Measurements from ENCODE around the gene APBA2. TPM values are rescaled to one million over a fixed set of nuclear protein-coding genes. Genes with fewer than 3 reads are reported as not detected.

Gene APBA2
- total RNA-seq, 1 donor from 2014 or later, result 51.4 TPM

DNA sequence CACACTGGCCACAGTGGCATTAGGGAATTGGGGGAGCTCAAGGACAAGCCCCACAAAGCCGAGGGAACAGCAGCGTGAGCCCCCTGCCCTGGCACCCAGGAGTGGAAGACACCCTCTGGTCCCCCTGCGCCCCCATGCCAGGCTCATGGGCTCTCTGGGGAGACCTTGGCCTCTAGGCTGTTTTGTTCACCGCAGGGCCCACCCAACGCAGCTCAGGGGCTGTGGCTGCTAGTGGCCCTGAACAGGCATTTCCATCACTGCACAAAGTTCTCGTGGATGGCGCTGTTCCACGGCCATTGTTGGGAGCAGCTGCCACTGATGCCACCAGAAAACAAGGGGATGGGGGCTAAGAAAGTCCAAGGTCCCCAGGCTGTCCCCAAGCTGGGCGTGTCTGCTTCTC, 236.1 kb downstream of the APBA2 start:
- TF ChIP-seq, protein P1, sequence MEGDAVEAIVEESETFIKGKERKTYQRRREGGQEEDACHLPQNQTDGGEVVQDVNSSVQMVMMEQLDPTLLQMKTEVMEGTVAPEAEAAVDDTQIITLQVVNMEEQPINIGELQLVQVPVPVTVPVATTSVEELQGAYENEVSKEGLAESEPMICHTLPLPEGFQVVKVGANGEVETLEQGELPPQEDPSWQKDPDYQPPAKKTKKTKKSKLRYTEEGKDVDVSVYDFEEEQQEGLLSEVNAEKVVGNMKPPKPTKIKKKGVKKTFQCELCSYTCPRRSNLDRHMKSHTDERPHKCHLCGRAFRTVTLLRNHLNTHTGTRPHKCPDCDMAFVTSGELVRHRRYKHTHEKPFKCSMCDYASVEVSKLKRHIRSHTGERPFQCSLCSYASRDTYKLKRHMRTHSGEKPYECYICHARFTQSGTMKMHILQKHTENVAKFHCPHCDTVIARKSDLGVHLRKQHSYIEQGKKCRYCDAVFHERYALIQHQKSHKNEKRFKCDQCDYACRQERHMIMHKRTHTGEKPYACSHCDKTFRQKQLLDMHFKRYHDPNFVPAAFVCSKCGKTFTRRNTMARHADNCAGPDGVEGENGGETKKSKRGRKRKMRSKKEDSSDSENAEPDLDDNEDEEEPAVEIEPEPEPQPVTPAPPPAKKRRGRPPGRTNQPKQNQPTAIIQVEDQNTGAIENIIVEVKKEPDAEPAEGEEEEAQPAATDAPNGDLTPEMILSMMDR (IDR thresholded peaks at IDR 0.05; ENCODE audit: insufficient read depth, low read length, poor library complexity, severe bottlenecking), result no peak
- DNase-seq (ENCODE audit: low read depth), result no peak
- Histone ChIP-seq H3K36me3 (ENCODE audit: control insufficient read depth, insufficient read depth, low read length) (no peaks in the 10 kb centered on the region), H3K27me3 (ENCODE audit: control insufficient read depth, insufficient read depth, low read length) (no peaks in the 10 kb centered on the region), H3K4me3 (ENCODE audit: low read depth, low read length) (no peak overlapping the region)

- TF ChIP-seq, protein P1 (IDR thresholded peaks at IDR 0.05; ENCODE audit: insufficient read depth, low read length, poor library complexity, severe bottlenecking), result no peak
- Histone ChIP-seq H3K27me3 (ENCODE audit: control insufficient read depth, insufficient read depth, low read length) (no peaks in the 10 kb centered on the region), H3K4me3 (ENCODE audit: low read depth, low read length) (no peak overlapping the region), H3K36me3 (ENCODE audit: control insufficient read depth, insufficient read depth, low read length) (no peaks in the 10 kb centered on the region)
- DNase-seq (ENCODE audit: low read depth), result no peak
Observed at GRCh38 chr15:29122506-29122905, 236.7 kb downstream of the APBA2 start.

GRCh38 chr15:29123171-29123570, 237.4 kb downstream of the APBA2 start:
- TF ChIP-seq, protein P1 (IDR thresholded peaks at IDR 0.05; ENCODE audit: insufficient read depth, low read length, poor library complexity, severe bottlenecking), result no peak
- no peak for DNase-seq (ENCODE audit: low read depth)
- no peak overlapping the region for H3K4me3 ChIP-seq (ENCODE audit: low read depth, low read length)
- H3K27me3 ChIP-seq (ENCODE audit: control insufficient read depth, insufficient read depth, low read length), result no peaks in the 10 kb centered on the region
- H3K36me3 ChIP-seq (ENCODE audit: control insufficient read depth, insufficient read depth, low read length), result no peaks in the 10 kb centered on the region

DNA sequence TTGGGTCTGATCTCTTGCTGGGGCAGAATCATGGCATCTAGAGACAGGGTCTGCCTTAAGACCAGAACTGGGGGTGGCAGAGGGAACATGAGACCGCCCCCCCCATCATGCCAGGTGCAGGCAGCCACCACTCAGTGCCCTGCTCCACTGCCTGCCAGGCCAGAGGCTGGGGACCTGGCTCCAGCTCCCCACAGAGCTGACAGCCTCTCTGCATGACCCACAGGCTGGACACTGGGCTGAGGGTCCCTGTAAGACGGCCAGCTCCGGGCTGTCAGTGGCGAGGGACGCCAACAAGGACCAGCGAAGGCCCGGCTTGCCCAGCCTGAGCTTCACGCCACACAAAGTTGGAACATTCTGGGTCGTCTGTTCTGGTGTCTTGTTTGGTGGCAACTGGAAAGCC, 238.2 kb downstream of the APBA2 start:
- Histone ChIP-seq H3K36me3 (ENCODE audit: control insufficient read depth, insufficient read depth, low read length) (no peaks in the 10 kb centered on the region), H3K4me3 (ENCODE audit: low read depth, low read length) (no peak overlapping the region), H3K27me3 (ENCODE audit: control insufficient read depth, insufficient read depth, low read length) (peaks cover 2% of the 10 kb centered on the region)
- no peak for DNase-seq (ENCODE audit: low read depth)
- TF ChIP-seq, protein P1 (IDR thresholded peaks at IDR 0.05; ENCODE audit: insufficient read depth, low read length, poor library complexity, severe bottlenecking), result no peak

DNA sequence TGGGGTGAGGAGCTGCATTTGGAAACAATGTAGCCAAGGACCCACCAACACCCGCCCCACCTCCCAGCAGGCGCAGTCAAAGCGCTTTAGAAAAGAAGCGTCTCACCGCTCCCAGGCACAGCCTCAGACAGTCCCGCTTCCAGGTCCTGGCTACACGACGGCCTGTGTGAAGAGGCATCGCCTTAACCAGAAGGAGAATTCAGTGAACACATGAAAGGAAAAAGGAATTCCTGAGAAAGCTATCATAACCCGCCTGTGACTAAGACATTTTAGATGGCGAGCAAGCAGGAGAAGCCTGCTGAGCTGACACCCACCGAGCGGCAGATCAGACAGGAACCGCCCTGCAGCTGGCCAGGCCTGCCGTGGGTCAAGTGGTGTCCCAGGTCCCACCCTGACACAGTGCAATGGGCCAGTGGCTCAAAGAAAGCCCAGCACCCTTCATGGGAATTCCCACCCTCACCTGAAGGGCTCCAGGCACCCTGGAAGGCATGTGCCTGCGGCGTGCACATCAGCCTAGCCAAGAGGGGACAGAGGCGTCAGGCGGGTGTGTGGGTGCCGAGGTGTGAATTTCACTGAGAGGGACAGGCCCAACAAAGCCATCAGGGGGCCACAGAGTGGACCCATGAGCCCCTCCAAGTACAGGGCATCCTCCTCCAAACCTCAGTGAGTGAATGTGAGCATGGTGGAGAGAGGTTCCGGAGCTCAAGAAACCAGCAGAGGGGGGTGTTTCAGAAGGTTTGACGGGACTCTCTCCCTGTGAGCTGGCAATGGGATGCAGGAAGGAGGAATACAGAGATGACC, 239.0 kb downstream of the APBA2 start:
- no peak overlapping the region for H3K4me3 ChIP-seq (ENCODE audit: low read depth, low read length)
- DNase-seq (ENCODE audit: low read depth), result no peak
- no peaks in the 10 kb centered on the region for H3K36me3 ChIP-seq (ENCODE audit: control insufficient read depth, insufficient read depth, low read length)
- TF ChIP-seq, protein P1 (IDR thresholded peaks at IDR 0.05; ENCODE audit: insufficient read depth, low read length, poor library complexity, severe bottlenecking), result no peak
- peaks cover 3% of the 10 kb centered on the region for H3K27me3 ChIP-seq (ENCODE audit: control insufficient read depth, insufficient read depth, low read length)
